WTC11 (cell line): Measurements from ENCODE around the gene RXFP2. TPM values are rescaled to one million over a fixed set of nuclear protein-coding genes. Genes with fewer than 3 reads are reported as not detected.

ENCODE experiments used
- ATAC-seq: fragments of 200-7000 bp; cut with Tn5 transposase; 2 replicates; pipeline ENCODE4 v1.10.0; 2021; ENCODE audit warnings: mild to moderate bottlenecking, moderate library complexity
- CTCF ChIA-PET: fragments of 300-600 bp; sonication (Branson Sonifier 250); formaldehyde crosslinking; loops from one replicate; lab custom pipeline; 2021; ENCODE audit warnings: antibody characterized with exemption; lab: Charles Lee
- POLR2A ChIA-PET: fragments of 350-600 bp; sonication (Branson Sonifier 250); formaldehyde crosslinking; loops from one replicate; lab custom pipeline; 2021; ENCODE audit warnings: antibody characterized with exemption; lab: Charles Lee
- DNase-seq: peaks from one replicate; pipeline ENCODE4 v3.0.0; 2021; ENCODE audit warnings: low spot score
- H3K27ac Mint-ChIP-seq: 2 replicates; pipeline ENCODE4 v1.8.0; 2021; ENCODE audit warnings: mixed read lengths
- H3K27me3 Mint-ChIP-seq: 2 replicates; pipeline ENCODE4 v1.8.0; 2021; ENCODE audit warnings: low read depth, mild to moderate bottlenecking, moderate library complexity, mixed read lengths
- H3K36me3 Mint-ChIP-seq: 2 replicates; pipeline ENCODE4 v1.8.0; 2021; ENCODE audit warnings: mixed read lengths
- H3K4me1 Mint-ChIP-seq: 2 replicates; pipeline ENCODE4 v1.8.0; 2022; ENCODE audit warnings: mixed read lengths
- H3K4me3 Mint-ChIP-seq: 2 replicates; pipeline ENCODE4 v1.8.0; 2021; ENCODE audit warnings: mild to moderate bottlenecking, moderate library complexity, mixed read lengths
- H3K9me3 Mint-ChIP-seq: 2 replicates; pipeline ENCODE4 v1.8.0; 2021; ENCODE audit warnings: mixed read lengths
- ATF1 ChIP-seq: sonication (generic); formaldehyde crosslinking; IDR thresholded peaks from 2 replicates; pipeline ENCODE4 v1.8.1; 2023; ENCODE audit warnings: mild to moderate bottlenecking, moderate library complexity, missing genetic modification reagents
- ATF2 ChIP-seq: sonication (generic); formaldehyde crosslinking; IDR thresholded peaks from 2 replicates; pipeline ENCODE4 v1.8.1; 2022; ENCODE audit warnings: low read depth, missing genetic modification reagents, borderline replicate concordance
- CBFB ChIP-seq: sonication (generic); formaldehyde crosslinking; IDR thresholded peaks from 2 replicates; pipeline ENCODE4 v1.8.1; 2022; ENCODE audit warnings: mild to moderate bottlenecking, low read depth, missing genetic modification reagents
- CREM ChIP-seq: sonication (generic); formaldehyde crosslinking; IDR thresholded peaks from 2 replicates; pipeline ENCODE4 v1.8.1; 2022; ENCODE audit warnings: mild to moderate bottlenecking, missing genetic modification reagents, moderate library complexity
- CTCF ChIP-seq: fragments of 200-600 bp; IDR thresholded peaks from 2 replicates; pipeline ENCODE4 v1.8.0; 2022; ENCODE audit warnings: antibody characterized with exemption
- E2F5 ChIP-seq: sonication (generic); formaldehyde crosslinking; IDR thresholded peaks from 2 replicates; pipeline ENCODE4 v1.8.1; 2022; ENCODE audit warnings: mild to moderate bottlenecking, moderate library complexity, missing genetic modification reagents
- ERG ChIP-seq: fragments of 250-450 bp; sonication (Bioruptor Pico); IDR thresholded peaks from 2 replicates; pipeline ENCODE4 v1.8.0; 2021; ENCODE audit warnings: mild to moderate bottlenecking
- FOXJ3 ChIP-seq: sonication (generic); formaldehyde crosslinking; IDR thresholded peaks from 2 replicates; pipeline ENCODE4 v1.9.0; 2021; ENCODE audit warnings: missing genetic modification reagents, mild to moderate bottlenecking, borderline replicate concordance
- GRHL2 ChIP-seq: fragments of 250-450 bp; sonication (Bioruptor Pico); IDR thresholded peaks from 2 replicates; pipeline ENCODE4 v1.8.0; 2022; ENCODE audit warnings: mild to moderate bottlenecking, moderate library complexity; ENCODE audit not compliant: insufficient replicate concordance, severe bottlenecking
- IRF1 ChIP-seq: sonication (generic); formaldehyde crosslinking; IDR thresholded peaks from 2 replicates; pipeline ENCODE4 v1.8.0; 2023; ENCODE audit warnings: missing genetic modification reagents
- MAX ChIP-seq: sonication (generic); formaldehyde crosslinking; IDR thresholded peaks from 2 replicates; pipeline ENCODE4 v1.8.0; 2022; ENCODE audit warnings: mild to moderate bottlenecking, missing genetic modification reagents
- MXD4 ChIP-seq: fragments of 250-450 bp; sonication (Bioruptor Pico); IDR thresholded peaks from 2 replicates; pipeline ENCODE4 v1.8.0; 2021; ENCODE audit warnings: mild to moderate bottlenecking, moderate library complexity, borderline replicate concordance
- NFATC4 ChIP-seq: fragments of 250-450 bp; sonication (Bioruptor Pico); IDR thresholded peaks from 2 replicates; pipeline ENCODE4 v1.9.0; 2021; ENCODE audit warnings: mild to moderate bottlenecking
- NFYB ChIP-seq: sonication (generic); formaldehyde crosslinking; conservative IDR thresholded peaks from 2 replicates; pipeline ENCODE4 v1.8.0; 2022; ENCODE audit warnings: low read depth, missing genetic modification reagents
- SOX15 ChIP-seq: fragments of 250-450 bp; sonication (Bioruptor Pico); IDR thresholded peaks from 2 replicates; pipeline ENCODE4 v1.9.0; 2021; ENCODE audit warnings: mild to moderate bottlenecking
- TP53 ChIP-seq: sonication (generic); formaldehyde crosslinking; IDR thresholded peaks from 2 replicates; pipeline ENCODE4 v1.8.1; 2023; ENCODE audit warnings: mild to moderate bottlenecking, missing genetic modification reagents
- USF1 ChIP-seq: sonication (generic); formaldehyde crosslinking; IDR thresholded peaks from 2 replicates; pipeline ENCODE4 v1.8.0; 2022; ENCODE audit warnings: mild to moderate bottlenecking, missing genetic modification reagents
- ZNF138 ChIP-seq: sonication (generic); formaldehyde crosslinking; conservative IDR thresholded peaks from 2 replicates; pipeline ENCODE4 v1.8.1; 2022; ENCODE audit warnings: mild to moderate bottlenecking, moderate library complexity, missing genetic modification reagents
- ZNF232 ChIP-seq: sonication (generic); formaldehyde crosslinking; IDR thresholded peaks from 2 replicates; pipeline ENCODE4 v1.8.0; 2022; ENCODE audit warnings: mild to moderate bottlenecking, missing genetic modification reagents
- ZNF263 ChIP-seq: sonication (generic); formaldehyde crosslinking; IDR thresholded peaks from 2 replicates; pipeline ENCODE4 v1.8.1; 2022; ENCODE audit warnings: low read depth, mild to moderate bottlenecking, moderate library complexity, missing genetic modification reagents
- ZNF532 ChIP-seq: fragments of 250-450 bp; sonication (Bioruptor Pico); IDR thresholded peaks from 2 replicates; pipeline ENCODE4 v1.9.0; 2021; ENCODE audit warnings: mild to moderate bottlenecking, borderline replicate concordance
- ZNF671 ChIP-seq: fragments of 250-450 bp; sonication (Bioruptor Pico); IDR thresholded peaks from 2 replicates; pipeline ENCODE4 v1.8.0; 2021; ENCODE audit warnings: mild to moderate bottlenecking
- total RNA-seq: library from RNA; stranded (reverse); gene quantifications from 3 replicates; pipeline ENCODE4 v1.2.3, GENCODE V29; 2021

RXFP2 gene
- total RNA-seq, 1 experiment from 2014 or later = not detected

- TF ChIP-seq CBFB (CRISPR knock-in tag) (no peak), ZNF263 (CRISPR knock-in tag) (no peak), MAX (CRISPR knock-in tag) (no peak), GRHL2 (CRISPR knock-in tag) (no peak), IRF1 (CRISPR knock-in tag) (no peak), ZNF671 (CRISPR knock-in tag) (no peak), TP53 (CRISPR knock-in tag) (no peak), SOX15 (CRISPR knock-in tag) (no peak), USF1 (CRISPR knock-in tag) (no peak), ATF1 (CRISPR knock-in tag) (no peak), MXD4 (CRISPR knock-in tag) (no peak)
These were observed 41.7 kb downstream of the RXFP2 start (continued) for GRCh38 chr13:31781064-31781463.

- ATAC-seq (no peak), DNase-seq (no peak)
- Mint-ChIP-seq H3K4me3 (no peak overlapping the region), H3K9me3 (no peaks in the 10 kb centered on the region), H3K27ac (no peak overlapping the region), H3K27me3 (no peaks in the 10 kb centered on the region; the same call in 1 of the 2 replicates), H3K4me1 (no peaks in the 10 kb centered on the region), H3K36me3 (no peaks in the 10 kb centered on the region)
- ChIA-PET POLR2A (no interaction called here), CTCF (no interaction called here)
- no peak for TF ChIP-seq FOXJ3 (CRISPR knock-in tag)
- TF ChIP-seq ATF2 (CRISPR knock-in tag) = no peak
- no peak for TF ChIP-seq ZNF263 (CRISPR knock-in tag)
- no peak for TF ChIP-seq NFYB (CRISPR knock-in tag)
- no peak for TF ChIP-seq SOX15 (CRISPR knock-in tag)
- TF ChIP-seq NFATC4 (CRISPR knock-in tag) = no peak
These were observed 46.7 kb downstream of the RXFP2 start for GRCh38 chr13:31786011-31786410.

- Mint-ChIP-seq H3K4me3 (no peak overlapping the region), H3K4me1 (0 out of 2 replicates have a peak, but pooled peaks cover 3% of the 10 kb centered on the region), H3K27ac (no peak overlapping the region), H3K9me3 (no peaks in the 10 kb centered on the region), H3K36me3 (no peaks in the 10 kb centered on the region), H3K27me3 (no peaks in the 10 kb centered on the region)
- ATAC-seq (no peak), DNase-seq (no peak)
- ChIA-PET CTCF (no interaction called here), POLR2A (no interaction called here)
- TF ChIP-seq ZNF232 (CRISPR knock-in tag) (no peak), E2F5 (CRISPR knock-in tag) (no peak), MAX (CRISPR knock-in tag) (no peak), ZNF532 (CRISPR knock-in tag) (no peak), ZNF671 (CRISPR knock-in tag) (no peak), ZNF138 (CRISPR knock-in tag) (no peak), FOXJ3 (CRISPR knock-in tag) (no peak), ERG (CRISPR knock-in tag) (no peak), CREM (no peak), CTCF (no peak)
These were observed 51.7 kb downstream of the RXFP2 start for GRCh38 chr13:31790992-31791391.
